Effector memory CD4-positive, alpha-beta T cell (primary cell): ENCODE data around the gene DUS2.
A peak's percentile ranks its signal among the peaks of the same experiment; 100 is the strongest.

Source experiments
- DNase-seq, 3 donors: peaks; one replicate each; pipeline ENCODE4 v3.0.0-alpha.2; 2020
- H3K27ac ChIP-seq: 2 replicates; pipeline ENCODE4 v1.7.0; 2013; ENCODE audit warnings: mild to moderate bottlenecking, low read length, moderate library complexity; ENCODE audit not compliant: insufficient read depth, poor library complexity, severe bottlenecking
- H3K27me3 ChIP-seq: replicated peaks from 2 replicates; pipeline ENCODE4 v1.7.0; 2013; ENCODE audit warnings: mild to moderate bottlenecking, low read length; ENCODE audit not compliant: insufficient read depth, control insufficient read depth, poor library complexity, severe bottlenecking
- H3K36me3 ChIP-seq: 2 replicates; pipeline ENCODE4 v1.7.0; 2013; ENCODE audit warnings: mild to moderate bottlenecking, low read length, moderate library complexity; ENCODE audit not compliant: control insufficient read depth, insufficient read depth
- H3K4me1 ChIP-seq: 2 replicates; pipeline ENCODE4 v1.7.0; 2013; ENCODE audit warnings: low read length, mild to moderate bottlenecking; ENCODE audit not compliant: control insufficient read depth, insufficient read depth, poor library complexity, severe bottlenecking
- H3K4me3 ChIP-seq: 2 replicates; pipeline ENCODE4 v1.7.0; 2013; ENCODE audit warnings: low read length, low read depth, mild to moderate bottlenecking; ENCODE audit not compliant: insufficient read depth, poor library complexity, severe bottlenecking
- H3K9me3 ChIP-seq: 2 replicates; pipeline ENCODE4 v1.7.0; 2013; ENCODE audit warnings: mild to moderate bottlenecking, low read length, moderate library complexity; ENCODE audit not compliant: control insufficient read depth

The DUS2 gene

GRCh38 chr16:68083239-68083781 is 60.2 kb downstream of the DUS2 start:
- Histone ChIP-seq H3K9me3 (no peaks in the 10 kb centered on the region), H3K4me3 (no peak overlapping the region), H3K36me3 (no peaks in the 10 kb centered on the region), H3K4me1 (peaks cover 59% of the 10 kb centered on the region), H3K27ac (peak overlapping the region; percentile 83), H3K27me3 (no peaks in the 10 kb centered on the region)
- DNase-seq = no peak

GRCh38 chr16:68083861-68084503 is 60.9 kb downstream of the DUS2 start:
- no peaks in the 10 kb centered on the region for H3K36me3 ChIP-seq
- no peaks in the 10 kb centered on the region for H3K27me3 ChIP-seq
- H3K4me1 ChIP-seq = peaks cover 58% of the 10 kb centered on the region
- no peaks in the 10 kb centered on the region for H3K9me3 ChIP-seq
- H3K4me3 ChIP-seq = peak overlapping the region; percentile 76
- DNase-seq = no peak
- peak overlapping the region; percentile 83 for H3K27ac ChIP-seq

GRCh38 chr16:68084504-68085258 is 61.6 kb downstream of the DUS2 start:
- H3K4me3 ChIP-seq = peak overlapping the region; percentile 76
- H3K9me3 ChIP-seq = no peaks in the 10 kb centered on the region
- no peaks in the 10 kb centered on the region for H3K27me3 ChIP-seq
- peaks cover 56% of the 10 kb centered on the region for H3K4me1 ChIP-seq
- H3K27ac ChIP-seq = peak overlapping the region; percentile 83
- peak; percentile 69 to 80 (median 73) for DNase-seq
- no peaks in the 10 kb centered on the region for H3K36me3 ChIP-seq

GRCh38 chr16:68085259-68086071 is 62.4 kb downstream of the DUS2 start, which contains the start of gene NFATC3:
TSS of gene NFATC3 (plus strand) at chr16:68085370. CDS start at chr16:68085682, 312 bp downstream.
- H3K4me3 ChIP-seq = peak within 1 kb of the TSS; percentile 93
- H3K4me1 ChIP-seq = peaks cover 48% of the 10 kb centered on the region
- peak; percentile 99 for DNase-seq
- H3K27ac ChIP-seq = peak within 1 kb of the TSS; percentile 83
- no peaks in the 10 kb centered on the region for H3K9me3 ChIP-seq
- H3K27me3 ChIP-seq = no peaks in the 10 kb centered on the region
- no peaks in the 10 kb centered on the region for H3K36me3 ChIP-seq

GRCh38 chr16:68086336-68086841 is 63.3 kb downstream of the DUS2 start:
- peaks cover 47% of the 10 kb centered on the region for H3K4me1 ChIP-seq

GRCh38 chr16:68086860-68087268 is 63.8 kb downstream of the DUS2 start:
- H3K4me1 ChIP-seq = peaks cover 46% of the 10 kb centered on the region
- no peaks in the 10 kb centered on the region for H3K9me3 ChIP-seq
- no peaks in the 10 kb centered on the region for H3K27me3 ChIP-seq
- peak overlapping the region; percentile 82 for H3K27ac ChIP-seq
- DNase-seq = no peak
- H3K36me3 ChIP-seq = no peaks in the 10 kb centered on the region
- H3K4me3 ChIP-seq = peak overlapping the region; percentile 93

More at GRCh38 chr16:68086336-68086841, 63.3 kb downstream of the DUS2 start:
- no peak for DNase-seq
- Histone ChIP-seq H3K27me3 (no peaks in the 10 kb centered on the region), H3K9me3 (no peaks in the 10 kb centered on the region), H3K27ac (peak overlapping the region; percentile 82), H3K36me3 (no peaks in the 10 kb centered on the region), H3K4me3 (peak overlapping the region; percentile 93)

GRCh38 chr16:68087688-68088087 is 64.6 kb downstream of the DUS2 start:
- Histone ChIP-seq H3K36me3 (no peaks in the 10 kb centered on the region), H3K27me3 (no peaks in the 10 kb centered on the region), H3K27ac (no peak overlapping the region), H3K4me3 (no peak overlapping the region), H3K9me3 (no peaks in the 10 kb centered on the region), H3K4me1 (peaks cover 38% of the 10 kb centered on the region)
- no peak for DNase-seq

- no peaks in the 10 kb centered on the region for H3K36me3 ChIP-seq
- H3K9me3 ChIP-seq = no peaks in the 10 kb centered on the region
- no peak overlapping the region for H3K4me3 ChIP-seq
- H3K27ac ChIP-seq = peak overlapping the region; percentile 40
- DNase-seq = no peak
- H3K27me3 ChIP-seq = no peaks in the 10 kb centered on the region
- peaks cover 31% of the 10 kb centered on the region for H3K4me1 ChIP-seq
These were observed 65.3 kb downstream of the DUS2 start for GRCh38 chr16:68088130-68088972.

- no peak for DNase-seq
- Histone ChIP-seq H3K4me3 (no peak overlapping the region), H3K27me3 (no peaks in the 10 kb centered on the region), H3K4me1 (peaks cover 30% of the 10 kb centered on the region), H3K27ac (peak overlapping the region; percentile 40), H3K9me3 (no peaks in the 10 kb centered on the region), H3K36me3 (no peaks in the 10 kb centered on the region)
These were observed 66.0 kb downstream of the DUS2 start for GRCh38 chr16:68089067-68089466.
